HAP-1 (cell line): ENCODE measurements around the gene SYCN.

Source experiments
- DNase-seq, 2 experiments: peaks; one replicate each; pipeline ENCODE4 v3.0.0-alpha.2; 2016 to 2020; ENCODE audit warnings: low spot score in 2 of 2
- H3K27me3 ChIP-seq: fragments of 250-450 bp; sonication (Bioruptor Pico); 2 replicates; pipeline ENCODE4 v1.5.1; 2020; ENCODE audit warnings: low read depth, mild to moderate bottlenecking, moderate library complexity
- H3K36me3 ChIP-seq: fragments of 250-450 bp; sonication (Bioruptor Pico); replicated peaks from 2 replicates; pipeline ENCODE4 v1.5.1; 2020; ENCODE audit warnings: mild to moderate bottlenecking
- H3K4me1 ChIP-seq: fragments of 250-450 bp; sonication (Bioruptor Pico); 2 replicates; pipeline ENCODE4 v1.5.1; 2020; ENCODE audit warnings: mild to moderate bottlenecking
- H3K4me3 ChIP-seq: fragments of 250-450 bp; sonication (Bioruptor Pico); 2 replicates; pipeline ENCODE4 v1.5.1; 2020; ENCODE audit warnings: mild to moderate bottlenecking, moderate library complexity
- H3K9me3 ChIP-seq: fragments of 250-450 bp; sonication (Bioruptor Pico); 2 replicates; pipeline ENCODE4 v1.5.1; 2020; ENCODE audit warnings: mild to moderate bottlenecking, moderate library complexity
- in situ Hi-C: fragments of 300-500 bp; cut with MboI; formaldehyde crosslinking; loops from 3 replicates; pipeline ENCODE4 v1.14.3; 2020; ENCODE audit warnings: low sequenced_read_pairs, inconsistent platforms, mixed read lengths

SYCN gene

DNA sequence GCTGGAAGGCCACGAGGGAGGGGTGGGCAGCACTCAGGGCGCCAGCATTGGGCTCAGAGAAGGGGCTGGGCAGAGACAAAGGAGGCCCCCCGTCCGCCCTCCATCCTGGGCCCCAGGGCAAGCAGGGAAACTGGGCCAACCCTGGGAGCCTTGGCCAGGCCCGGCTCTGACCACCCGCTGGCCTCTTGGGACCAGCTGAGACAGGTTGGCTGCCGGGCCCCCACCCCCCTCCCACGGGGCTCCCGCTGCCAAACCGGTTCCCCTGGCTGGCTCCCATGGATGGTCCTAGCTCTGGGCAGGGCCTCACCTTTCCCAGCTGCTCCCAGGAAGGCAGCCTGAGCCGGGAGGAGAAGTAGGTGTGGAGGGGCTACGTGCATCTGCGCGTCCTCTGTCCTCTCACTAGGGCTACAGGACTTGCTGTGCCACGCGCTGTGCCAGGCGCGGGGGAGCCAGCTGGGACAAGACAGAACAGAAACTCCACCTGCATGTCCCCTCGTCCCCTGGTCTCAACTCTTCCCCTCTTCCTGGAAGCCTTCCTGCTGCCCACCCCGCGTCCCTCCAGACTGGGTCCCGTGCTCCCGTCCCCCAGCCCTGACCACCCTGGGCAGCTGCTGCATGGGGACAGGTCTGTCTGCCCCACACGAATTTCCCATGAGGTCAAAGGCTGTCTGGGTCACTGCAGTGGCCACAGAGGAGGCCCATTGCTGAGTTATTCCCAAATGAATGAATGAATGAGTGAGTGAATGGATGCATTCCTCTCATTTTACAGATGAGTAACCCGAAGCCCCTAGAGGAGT lies 36.4 kb downstream of the SYCN start:
- Histone ChIP-seq H3K4me1 (no peaks in the 10 kb centered on the region), H3K4me3 (no peak overlapping the region), H3K9me3 (no peaks in the 10 kb centered on the region), H3K27me3 (no peaks in the 10 kb centered on the region), H3K36me3 (no peaks in the 10 kb centered on the region)
- in situ Hi-C loops, result no loop called here
- DNase-seq, result no peak

GRCh38 chr19:39166571-39167391 lies 37.3 kb downstream of the SYCN start:
- in situ Hi-C loops, result no loop called here
- H3K4me1 ChIP-seq, result no peaks in the 10 kb centered on the region
- no peaks in the 10 kb centered on the region for H3K9me3 ChIP-seq
- no peaks in the 10 kb centered on the region for H3K36me3 ChIP-seq
- no peaks in the 10 kb centered on the region for H3K27me3 ChIP-seq
- no peak overlapping the region for H3K4me3 ChIP-seq
- peak in 1 of 2 experiments; percentile 47 for DNase-seq

- H3K4me1 ChIP-seq, result no peaks in the 10 kb centered on the region
- DNase-seq, result no peak
- H3K9me3 ChIP-seq, result no peaks in the 10 kb centered on the region
- no peaks in the 10 kb centered on the region for H3K36me3 ChIP-seq
- H3K27me3 ChIP-seq, result no peaks in the 10 kb centered on the region
- no peak overlapping the region for H3K4me3 ChIP-seq
- in situ Hi-C loops, result no loop called here
These were observed 38.2 kb downstream of the SYCN start for GRCh38 chr19:39165857-39166256.

DNA sequence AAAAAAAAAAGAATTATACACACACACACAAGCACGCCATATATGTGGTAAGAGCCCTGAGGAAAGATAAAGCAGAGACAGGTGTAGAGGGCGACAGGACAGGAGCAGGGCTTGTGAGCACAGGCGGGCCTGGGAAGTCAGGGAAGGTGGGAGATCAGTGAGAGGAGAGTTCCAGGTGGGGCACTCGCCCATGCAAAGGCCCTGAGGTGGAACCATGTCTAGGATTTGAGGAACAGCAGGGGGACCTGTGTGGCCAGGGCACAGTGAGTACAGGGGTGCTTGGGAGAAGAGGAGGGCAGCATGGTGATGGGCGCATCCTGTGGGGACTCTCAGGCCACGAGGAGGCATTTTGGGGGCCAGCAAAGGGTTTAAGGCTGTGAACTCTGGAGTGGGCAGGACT lies 39.8 kb downstream of the SYCN start:
- Histone ChIP-seq H3K4me3 (no peak overlapping the region), H3K4me1 (no peaks in the 10 kb centered on the region), H3K9me3 (no peaks in the 10 kb centered on the region), H3K27me3 (no peaks in the 10 kb centered on the region), H3K36me3 (no peaks in the 10 kb centered on the region)
- in situ Hi-C loops, result no loop called here
- no peak for DNase-seq

GRCh38 chr19:39163621-39164020 lies 40.4 kb downstream of the SYCN start:
- in situ Hi-C loops, result no loop called here
- no peak overlapping the region for H3K4me3 ChIP-seq

DNA sequence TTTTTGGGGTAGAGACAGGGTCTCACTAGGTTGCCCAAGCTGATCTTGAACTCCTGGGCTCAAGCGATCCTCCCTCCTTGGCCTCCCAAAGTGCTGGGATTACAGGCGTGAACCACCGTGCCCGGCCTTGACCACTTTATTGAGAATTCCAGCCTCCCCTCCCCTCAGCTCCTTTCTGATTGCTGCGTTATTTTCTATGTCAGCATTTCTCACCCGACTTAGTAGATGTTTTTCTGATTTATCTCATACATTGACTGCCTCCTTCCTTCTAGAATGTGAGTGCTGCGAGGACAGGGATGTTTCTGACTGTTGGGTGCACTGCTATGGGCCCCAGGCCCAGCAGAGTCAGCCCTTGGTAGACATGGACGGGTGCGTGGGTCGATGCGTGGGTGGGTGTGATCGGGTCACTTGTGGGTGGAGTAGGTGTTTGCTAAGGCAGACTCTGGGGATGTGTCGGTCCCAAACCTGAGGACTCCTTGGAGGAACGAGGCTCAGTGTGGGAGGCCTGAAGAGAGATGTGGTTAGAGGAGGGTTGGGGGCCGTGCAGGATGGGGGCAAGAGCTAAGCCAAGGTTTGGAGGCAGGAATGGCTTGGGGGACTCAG lies 41.5 kb downstream of the SYCN start:
- Histone ChIP-seq H3K4me3 (no peak overlapping the region), H3K27me3 (no peaks in the 10 kb centered on the region), H3K36me3 (no peaks in the 10 kb centered on the region), H3K9me3 (no peaks in the 10 kb centered on the region), H3K4me1 (no peaks in the 10 kb centered on the region)
- in situ Hi-C loops, result no loop called here
- no peak for DNase-seq

More at GRCh38 chr19:39163621-39164020, 40.4 kb downstream of the SYCN start:
- H3K27me3 ChIP-seq, result no peaks in the 10 kb centered on the region
- no peaks in the 10 kb centered on the region for H3K9me3 ChIP-seq
- H3K4me1 ChIP-seq, result no peaks in the 10 kb centered on the region
- no peak for DNase-seq
- no peaks in the 10 kb centered on the region for H3K36me3 ChIP-seq

DNA sequence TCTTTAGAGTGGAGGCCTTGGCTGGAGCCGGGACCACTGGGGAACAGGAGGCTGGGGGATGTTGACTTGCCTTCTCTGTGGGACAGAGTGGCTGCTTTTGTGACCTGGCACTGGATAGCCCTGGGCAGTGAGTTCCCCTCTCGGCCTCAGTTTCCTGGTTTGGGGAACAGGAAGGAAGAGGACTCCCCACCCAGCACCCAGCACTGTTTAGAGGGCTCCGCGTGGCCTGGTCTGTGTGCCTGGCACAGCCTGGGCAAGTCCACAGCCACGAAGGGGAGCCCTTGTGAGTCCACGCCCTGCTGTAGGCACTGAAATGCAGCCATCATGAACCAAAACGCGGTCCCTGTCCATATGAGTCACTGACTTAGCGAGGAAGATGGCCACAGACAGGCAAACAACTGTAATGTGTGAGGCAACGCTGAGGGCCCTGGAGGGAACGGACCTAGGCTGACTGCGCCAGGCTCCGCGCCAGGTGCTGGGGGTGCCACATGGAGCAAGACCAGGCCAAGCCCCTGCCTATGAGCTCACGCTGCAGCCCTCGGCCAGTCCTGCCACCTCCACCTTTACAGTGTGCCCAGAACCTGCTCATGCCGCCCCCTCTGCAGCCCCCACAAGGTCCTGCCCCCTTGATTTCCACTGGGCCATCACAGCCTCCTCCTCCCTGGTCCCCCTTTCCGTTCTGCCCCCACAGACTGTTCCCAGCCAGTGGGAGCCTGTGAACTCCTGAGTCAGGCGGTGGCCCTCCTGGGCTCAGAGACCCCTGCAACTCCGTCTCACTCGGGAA lies 43.0 kb downstream of the SYCN start:
- Histone ChIP-seq H3K4me1 (no peaks in the 10 kb centered on the region), H3K4me3 (no peak overlapping the region), H3K27me3 (no peaks in the 10 kb centered on the region), H3K36me3 (no peaks in the 10 kb centered on the region), H3K9me3 (no peaks in the 10 kb centered on the region)
- in situ Hi-C loops, result no loop called here
- DNase-seq, result no peak

DNA sequence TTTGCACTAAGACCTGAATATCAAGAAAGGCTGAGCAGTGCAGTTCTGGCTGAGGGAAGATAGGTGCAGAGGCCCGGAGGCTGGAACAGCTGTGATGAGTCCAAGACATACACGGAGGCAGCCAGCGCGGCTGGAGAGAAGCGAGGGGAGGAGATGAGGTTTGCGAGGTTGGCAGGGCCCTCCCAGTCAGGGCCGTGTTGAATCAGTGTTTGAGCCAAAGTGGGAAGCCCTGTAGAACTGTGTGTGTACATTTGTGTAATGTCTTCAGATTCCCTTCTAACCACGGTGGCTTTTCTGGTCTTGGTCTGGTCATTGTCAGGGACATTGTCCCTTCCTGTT lies 43.6 kb downstream of the SYCN start:
- no peaks in the 10 kb centered on the region for H3K9me3 ChIP-seq
- no peak for DNase-seq
- no peaks in the 10 kb centered on the region for H3K4me1 ChIP-seq
- in situ Hi-C loops, result no loop called here
- H3K36me3 ChIP-seq, result no peaks in the 10 kb centered on the region
- H3K4me3 ChIP-seq, result no peak overlapping the region
- H3K27me3 ChIP-seq, result no peaks in the 10 kb centered on the region

- Histone ChIP-seq H3K4me1 (no peaks in the 10 kb centered on the region), H3K9me3 (no peaks in the 10 kb centered on the region), H3K27me3 (no peaks in the 10 kb centered on the region), H3K36me3 (no peaks in the 10 kb centered on the region), H3K4me3 (no peak overlapping the region)
- DNase-seq, result no peak
- in situ Hi-C loops, result no loop called here
These were observed 45.3 kb downstream of the SYCN start for GRCh38 chr19:39158646-39159260.

DNA sequence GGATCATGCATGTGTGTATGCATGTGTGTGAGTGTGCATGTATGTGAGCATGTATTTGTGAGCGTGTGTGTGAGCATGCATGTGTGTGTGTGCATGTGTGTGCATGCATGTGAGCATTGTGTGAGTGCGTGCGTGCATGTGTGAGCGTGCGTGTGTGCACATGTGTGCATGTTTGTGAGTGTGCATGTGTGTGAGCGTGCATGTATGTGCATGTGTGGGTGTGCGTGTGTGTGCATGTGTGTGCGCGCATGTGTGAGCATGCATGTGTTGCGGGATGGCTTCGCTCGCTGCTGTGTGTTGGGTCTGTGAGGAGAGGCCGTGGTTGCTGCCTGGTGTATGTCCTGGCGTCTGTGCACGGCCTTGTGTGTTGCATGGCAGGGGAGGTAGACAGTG lies 46.1 kb downstream of the SYCN start:
- DNase-seq, result no peak
- H3K4me3 ChIP-seq, result no peak overlapping the region
- H3K9me3 ChIP-seq, result no peaks in the 10 kb centered on the region
- H3K36me3 ChIP-seq, result no peaks in the 10 kb centered on the region
- in situ Hi-C loops, result no loop called here
- no peaks in the 10 kb centered on the region for H3K4me1 ChIP-seq
- no peaks in the 10 kb centered on the region for H3K27me3 ChIP-seq

DNA sequence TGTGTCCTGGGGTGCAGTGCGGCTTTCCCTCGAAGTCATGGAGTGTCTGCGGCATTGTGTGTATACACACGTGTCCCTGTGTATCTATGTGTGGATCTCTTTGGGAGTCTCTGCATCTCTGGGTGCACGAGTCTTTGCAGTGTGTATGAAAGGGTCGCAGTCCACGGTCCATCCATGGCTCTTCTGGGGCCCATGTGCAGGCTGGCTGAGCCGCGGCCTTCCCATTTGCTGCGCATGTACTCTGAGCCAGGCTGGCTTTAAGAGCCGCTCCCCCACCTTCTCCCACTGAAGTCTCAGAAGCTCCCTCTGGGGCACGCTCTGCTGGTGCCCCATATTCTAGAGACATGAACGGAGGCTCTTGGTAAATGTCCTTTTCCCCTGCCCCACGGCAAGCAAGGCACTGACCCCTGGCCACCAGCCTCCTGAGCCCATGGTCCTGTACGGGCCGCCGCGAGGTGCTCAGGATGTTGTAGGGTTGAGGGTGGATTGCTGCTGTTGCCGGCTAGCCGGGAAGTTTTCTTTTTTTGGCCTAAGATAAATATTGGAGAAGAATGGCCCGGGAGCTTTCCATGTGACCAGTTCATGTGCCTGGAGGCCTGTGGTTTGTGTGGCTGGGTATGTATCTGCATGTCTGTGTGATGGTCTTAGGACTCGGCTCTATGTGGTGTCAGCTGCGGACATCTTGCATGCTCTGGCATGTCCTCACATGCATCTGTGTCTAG lies 46.6 kb downstream of the SYCN start:
- H3K9me3 ChIP-seq, result no peaks in the 10 kb centered on the region
- H3K4me3 ChIP-seq, result no peak overlapping the region
- in situ Hi-C loops, result no loop called here
- H3K27me3 ChIP-seq, result no peaks in the 10 kb centered on the region
- H3K36me3 ChIP-seq, result no peaks in the 10 kb centered on the region
- H3K4me1 ChIP-seq, result no peaks in the 10 kb centered on the region
- DNase-seq, result no peak

GRCh38 chr19:39156326-39157230 lies 47.5 kb downstream of the SYCN start:
- no peaks in the 10 kb centered on the region for H3K4me1 ChIP-seq
- H3K36me3 ChIP-seq, result no peaks in the 10 kb centered on the region
- no peak for DNase-seq
- in situ Hi-C loops, result no loop called here
- H3K27me3 ChIP-seq, result no peaks in the 10 kb centered on the region
- no peak overlapping the region for H3K4me3 ChIP-seq
- H3K9me3 ChIP-seq, result no peaks in the 10 kb centered on the region
